Kidney (tissue), 14 donors: ENCODE data around the gene NLGN2. TPM values are rescaled to one million over a fixed set of nuclear protein-coding genes. Genes with fewer than 3 reads are reported as not detected.

ENCODE experiments used
- DNase-seq, 5 donors: peaks; one replicate each; pipeline ENCODE4 v3.0.0-alpha.2; 2013 to 2020
- FAIRE-seq: peaks from 2 replicates; lab custom pipeline; 2012; peaks lifted over from hg19 to GRCh38; lab: Jason Lieb, UNC
- H3K27ac ChIP-seq, 2 donors: one replicate each; pipeline ENCODE4 v1.7.0; 2013; ENCODE audit warnings: low read depth in 2 of 2, low read length in 2 of 2, inconsistent platforms in 1 of 2
- H3K27me3 ChIP-seq: one replicate; pipeline ENCODE4 v1.7.1; 2013; ENCODE audit warnings: low read length, inconsistent platforms; ENCODE audit not compliant: control insufficient read depth, insufficient read depth
- H3K36me3 ChIP-seq, 3 donors: one replicate each; pipeline versions ENCODE4 v1.7.0 to v1.7.1; 2013; ENCODE audit warnings: low read length in 3 of 3, control low read depth in 1 of 3, inconsistent platforms in 1 of 3; ENCODE audit not compliant: insufficient read depth in 3 of 3, control insufficient read depth in 2 of 3
- H3K4me1 ChIP-seq, 3 donors: one replicate each; pipeline versions ENCODE4 v1.7.0 to v1.7.1; 2013; ENCODE audit warnings: low read length in 3 of 3, inconsistent platforms in 1 of 3, low read depth in 1 of 3; ENCODE audit not compliant: control insufficient read depth in 2 of 3, insufficient read depth in 2 of 3
- H3K4me3 ChIP-seq, 3 donors: one replicate each; pipeline versions ENCODE4 v1.7.0 to v1.8.1; 2013; ENCODE audit warnings: low read length in 3 of 3, control low read depth in 1 of 3, inconsistent platforms in 1 of 3
- H3K9ac ChIP-seq, 3 donors: one replicate each; pipeline versions ENCODE4 v1.7.0 to v1.7.1; 2013; ENCODE audit warnings: low read length in 3 of 3, control low read depth in 1 of 3, inconsistent platforms in 1 of 3
- H3K9me3 ChIP-seq, 3 donors: one replicate each; pipeline versions ENCODE4 v1.7.0 to v1.7.1; 2013; ENCODE audit warnings: low read length in 3 of 3, control low read depth in 1 of 3, inconsistent platforms in 1 of 3; ENCODE audit not compliant: control insufficient read depth in 2 of 3, insufficient read depth in 1 of 3
- intact Hi-C: fragments of 100-400 bp; cut with DNase I; formaldehyde crosslinking; loops from one replicate; pipeline ENCODE4 v1.11.1; 2022
- polyA plus RNA-seq: library from polyadenylated mRNA; stranded (reverse); fragments of 350-450 nt; fragmentation: Illumina TruSeq; extraction: RNeasy Lipid Tissue Mini Kit (QIAGEN cat#74804); gene quantifications from one replicate; pipeline ENCODE4 v1.2.3, GENCODE V29; 2014; ENCODE audit warnings: low read depth, low replicate concordance; ENCODE audit not compliant: insufficient read depth
- total RNA-seq: library from RNA; stranded (reverse); fragmentation: NEBNext Ultra II Directional; extraction: Animal tissue kit (Norgen Biotek cat#: 25700); gene quantifications from one replicate; pipeline ENCODE4 v1.2.1, GENCODE V29; 2021
- TF ChIP-seq, protein P1 (sequence below): IDR thresholded peaks from 3 replicates; pipeline ENCODE4 v1.5.1; 2012; ENCODE audit warnings: mild to moderate bottlenecking, moderate library complexity, borderline replicate concordance; ENCODE audit not compliant: insufficient read depth; ENCODE audit errors: extremely low read depth
- donor health status: control.
- donor health status: control.
- donor health status: control.
- donor health status: control.
- donor health status: control.
- donor health status: DM: yes; HTN: yes; CAD: no.
- donor health status: Normal renal cell carcinoma (clear cell type).

NLGN2 gene
- total and polyA plus RNA-seq, 2 donors from 2014 or later: 7.3 to 23.4 TPM

GRCh38 chr17:7406235-7406825, 1.3 kb upstream of the NLGN2 start:
- intact Hi-C loops: no loop called here
- no peak overlapping the region for H3K27ac ChIP-seq
- FAIRE-seq (no peak), DNase-seq (peak in 1 of 5 donors; percentile 73)
- H3K9ac ChIP-seq: no peak overlapping the region
- H3K36me3 ChIP-seq: no peaks in the 10 kb centered on the region
- H3K27me3 ChIP-seq: no peaks in the 10 kb centered on the region
- H3K4me3 ChIP-seq: no peak overlapping the region
- H3K9me3 ChIP-seq: no peaks in the 10 kb centered on the region
- H3K4me1 ChIP-seq: peaks cover 0 to 6% (median 6%) of the 10 kb centered on the region in 3 donors
- TF ChIP-seq, protein P1, sequence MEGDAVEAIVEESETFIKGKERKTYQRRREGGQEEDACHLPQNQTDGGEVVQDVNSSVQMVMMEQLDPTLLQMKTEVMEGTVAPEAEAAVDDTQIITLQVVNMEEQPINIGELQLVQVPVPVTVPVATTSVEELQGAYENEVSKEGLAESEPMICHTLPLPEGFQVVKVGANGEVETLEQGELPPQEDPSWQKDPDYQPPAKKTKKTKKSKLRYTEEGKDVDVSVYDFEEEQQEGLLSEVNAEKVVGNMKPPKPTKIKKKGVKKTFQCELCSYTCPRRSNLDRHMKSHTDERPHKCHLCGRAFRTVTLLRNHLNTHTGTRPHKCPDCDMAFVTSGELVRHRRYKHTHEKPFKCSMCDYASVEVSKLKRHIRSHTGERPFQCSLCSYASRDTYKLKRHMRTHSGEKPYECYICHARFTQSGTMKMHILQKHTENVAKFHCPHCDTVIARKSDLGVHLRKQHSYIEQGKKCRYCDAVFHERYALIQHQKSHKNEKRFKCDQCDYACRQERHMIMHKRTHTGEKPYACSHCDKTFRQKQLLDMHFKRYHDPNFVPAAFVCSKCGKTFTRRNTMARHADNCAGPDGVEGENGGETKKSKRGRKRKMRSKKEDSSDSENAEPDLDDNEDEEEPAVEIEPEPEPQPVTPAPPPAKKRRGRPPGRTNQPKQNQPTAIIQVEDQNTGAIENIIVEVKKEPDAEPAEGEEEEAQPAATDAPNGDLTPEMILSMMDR: no peak

DNA sequence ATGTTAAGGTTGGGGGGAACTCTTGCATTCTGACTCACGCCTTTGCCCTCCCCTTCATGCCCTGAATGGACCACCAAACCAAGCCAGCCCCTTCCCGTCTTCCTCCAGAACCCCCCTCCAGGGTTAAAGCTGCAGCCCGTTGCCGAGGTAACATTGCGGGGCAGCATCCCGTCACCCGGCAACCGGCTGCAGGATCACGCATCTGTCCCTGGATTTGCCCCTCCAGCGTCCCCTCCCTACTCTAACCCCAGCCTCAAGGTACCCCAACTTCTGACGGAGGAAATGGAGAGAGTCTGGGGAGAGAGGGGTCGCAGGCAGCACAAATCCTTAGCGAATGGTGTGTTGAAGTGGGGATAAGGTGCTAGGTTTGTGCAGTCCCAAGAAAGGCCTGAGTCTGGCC, 563 bp upstream of the NLGN2 start:
- no peak overlapping the region for H3K4me3 ChIP-seq
- no peak for FAIRE-seq

GRCh38 chr17:7408252-7408727, 645 bp downstream of the NLGN2 start:
- H3K36me3 ChIP-seq: no peaks in the 10 kb centered on the region
- FAIRE-seq: no peak
- TF ChIP-seq, protein P1: no peak
- H3K4me3 ChIP-seq: no peak overlapping the region
- H3K4me1 ChIP-seq: no peaks in the 10 kb centered on the region
- no peaks in the 10 kb centered on the region for H3K9me3 ChIP-seq
- no peak overlapping the region for H3K9ac ChIP-seq
- no peaks in the 10 kb centered on the region for H3K27me3 ChIP-seq
- peak in 1 of 5 donors; percentile 53 for DNase-seq
- no peak overlapping the region for H3K27ac ChIP-seq
- intact Hi-C loops: no loop called here

More for the DNA sequence above, 563 bp upstream of the NLGN2 start:
- Histone ChIP-seq H3K9me3 (no peaks in the 10 kb centered on the region), H3K27me3 (no peaks in the 10 kb centered on the region), H3K27ac (no peak overlapping the region), H3K4me1 (peaks cover 0 to 6% (median 6%) of the 10 kb centered on the region in 3 donors), H3K36me3 (no peaks in the 10 kb centered on the region), H3K9ac (no peak overlapping the region)
- TF ChIP-seq, protein P1: no peak
- intact Hi-C loops: no loop called here
- peak in 1 of 5 donors; percentile 55 for DNase-seq
